GM18499 (cell line): ENCODE data around the gene HNRNPA0.
A peak's percentile ranks its signal among the peaks of the same experiment; 100 is the strongest.
"Not testable (repeated sequence)": the region's sequence is repeated elsewhere in the genome, so short reads cannot be mapped to it uniquely, and the experiment has no call there.

Source experiments
- ATAC-seq: cut with Tn5 transposase; IDR thresholded peaks from one replicate; pipeline ENCODE4 v1.9.1; 2021; ENCODE audit warnings: moderate number of reproducible peaks; ENCODE audit not compliant: insufficient read depth, unreplicated experiment

Gene HNRNPA0

DNA sequence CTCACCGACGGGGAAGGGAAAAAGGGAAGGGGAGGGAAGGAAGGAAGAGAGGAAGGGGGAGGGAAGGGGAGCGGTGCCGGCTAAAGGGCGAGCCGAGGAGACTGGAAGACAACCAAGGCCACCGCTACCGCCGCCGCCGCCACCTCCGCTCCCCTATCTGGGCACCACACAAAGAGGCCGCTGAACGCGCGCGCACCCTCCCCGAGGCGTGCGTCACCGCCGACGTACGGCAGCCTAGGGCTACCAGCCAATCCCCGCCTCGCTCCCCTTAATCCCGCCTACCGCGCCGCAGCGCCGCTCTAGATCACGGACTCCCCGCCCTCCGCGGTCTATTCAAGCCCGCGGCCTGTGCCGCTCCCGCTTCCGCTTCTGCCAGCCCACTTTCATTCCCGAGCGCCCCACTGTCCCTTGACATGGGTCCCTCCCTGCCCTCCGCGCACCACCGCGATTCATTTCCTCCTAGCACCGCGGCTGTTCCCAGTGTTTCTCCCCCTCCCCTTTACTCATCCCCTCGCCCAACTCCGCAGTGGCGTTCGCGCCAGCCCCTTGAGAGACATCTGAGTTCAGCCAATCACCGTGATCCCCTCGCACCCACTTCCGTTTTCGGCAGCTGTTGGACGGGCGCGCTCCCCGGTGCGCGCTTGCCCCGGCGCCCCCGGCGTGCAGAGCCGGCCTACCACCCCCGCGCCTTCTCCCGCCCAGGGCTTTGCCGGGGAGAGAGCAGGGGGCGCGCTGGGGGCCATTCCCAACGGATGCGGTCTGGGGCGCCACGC lies at the start of gene HNRNPA0:
TSS of gene HNRNPA0 (minus strand) at position 176 of the 773 bp plus-strand sequence. CDS start 297 bp downstream, outside the sequence.
- ATAC-seq = peak; percentile 70

DNA sequence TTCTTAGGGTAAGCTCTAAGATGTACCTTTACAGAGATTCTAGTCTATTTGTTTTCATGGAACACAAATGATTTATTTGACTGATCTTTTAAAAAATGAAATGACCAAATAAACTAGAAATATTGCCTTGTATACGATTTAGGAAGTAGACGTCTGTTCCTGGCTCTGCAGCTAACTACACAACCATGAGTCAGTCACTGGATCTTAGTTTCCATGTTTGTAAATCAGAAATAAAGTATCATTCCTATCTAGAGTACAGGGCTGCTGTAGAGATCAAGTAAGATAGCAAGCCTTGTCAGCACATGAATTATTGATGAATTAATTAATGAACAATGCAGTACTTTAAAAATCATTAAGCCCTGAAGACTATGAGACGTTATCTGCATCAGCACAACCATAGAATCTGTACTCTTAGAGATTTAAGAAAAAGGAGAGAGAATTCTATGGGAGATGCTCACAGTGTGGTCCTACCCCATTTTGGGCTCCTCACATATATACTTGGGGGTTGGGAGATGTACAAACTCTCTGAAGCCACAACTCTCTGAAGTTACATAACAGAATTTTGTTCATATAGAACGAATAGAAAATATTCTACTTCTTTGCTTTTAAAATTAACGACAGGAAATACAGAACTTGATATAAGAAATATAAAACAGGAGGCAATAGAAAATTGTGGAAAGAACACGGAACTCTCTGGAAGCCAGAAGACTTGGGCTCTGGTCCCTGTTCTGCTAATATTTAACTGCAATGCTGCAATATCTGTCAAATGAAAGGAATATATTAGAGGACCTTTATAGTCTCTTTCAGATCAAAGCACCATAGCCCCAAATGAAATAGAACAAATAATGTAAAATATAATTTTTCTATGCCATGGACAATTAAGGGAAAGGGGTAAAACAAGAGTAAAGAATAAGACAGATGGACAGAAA lies 48.4 kb upstream of the HNRNPA0 start:
- ATAC-seq = no peak

GRCh38 chr5:137800700-137801411 lies 46.7 kb upstream of the HNRNPA0 start:
- no peak for ATAC-seq

DNA sequence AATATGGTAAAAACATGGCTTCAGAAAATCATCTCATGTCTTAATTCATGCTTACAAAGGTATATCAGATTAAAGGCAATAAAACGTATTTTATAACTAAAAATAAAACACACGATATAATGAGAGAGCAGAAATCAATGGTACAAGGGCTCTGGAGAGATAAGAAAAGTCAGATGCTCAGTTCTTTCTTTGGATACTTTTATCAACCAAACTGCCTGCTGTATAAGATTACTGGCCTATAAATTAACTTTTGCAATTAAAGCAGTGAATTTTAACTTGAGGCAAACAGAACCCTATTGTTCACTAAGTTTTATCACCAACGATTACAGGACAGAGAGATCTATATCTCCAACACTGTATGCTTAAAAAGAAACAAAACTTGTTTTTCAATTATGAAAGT lies 42.1 kb upstream of the HNRNPA0 start:
- no peak for ATAC-seq

- ATAC-seq = no peak
Observed at GRCh38 chr5:137794863-137795262, 40.7 kb upstream of the HNRNPA0 start.

- no peak for ATAC-seq
Observed at GRCh38 chr5:137792303-137792702, 38.1 kb upstream of the HNRNPA0 start.

- no peak for ATAC-seq
Observed at GRCh38 chr5:137791799-137792198, 37.6 kb upstream of the HNRNPA0 start.

GRCh38 chr5:137791387-137791786 lies 37.2 kb upstream of the HNRNPA0 start:
- ATAC-seq = no peak

- ATAC-seq = not testable (repeated sequence)
Observed at GRCh38 chr5:137788560-137788959, 34.4 kb upstream of the HNRNPA0 start.

DNA sequence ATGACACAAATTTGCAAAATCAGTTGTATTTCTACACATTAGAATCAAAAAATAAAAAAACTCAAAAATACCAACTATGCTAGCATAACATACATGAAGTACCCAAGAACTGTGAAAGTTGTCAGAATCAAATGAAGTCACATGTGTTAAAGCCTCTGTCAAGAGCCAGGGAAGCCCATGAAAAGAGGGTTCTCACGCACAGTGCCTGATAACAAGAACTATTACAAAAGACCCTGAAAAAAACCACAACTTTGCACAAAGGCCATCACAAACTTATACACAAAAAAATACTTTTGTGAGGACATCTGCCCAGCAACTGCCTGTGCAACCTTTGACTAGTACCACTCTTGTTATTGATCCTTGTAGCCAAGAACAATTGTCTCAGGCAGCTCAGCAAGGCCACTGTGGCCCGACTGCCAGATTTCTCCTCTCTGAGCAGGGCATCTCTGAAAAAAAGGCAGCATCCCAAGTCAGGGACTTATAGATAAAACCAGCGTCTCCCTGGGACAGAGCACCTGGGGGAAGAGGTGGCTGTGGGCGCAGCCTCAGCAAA lies 28.9 kb upstream of the HNRNPA0 start:
- no peak for ATAC-seq

GRCh38 chr5:137782055-137782454 lies 27.9 kb upstream of the HNRNPA0 start:
- ATAC-seq = no peak

DNA sequence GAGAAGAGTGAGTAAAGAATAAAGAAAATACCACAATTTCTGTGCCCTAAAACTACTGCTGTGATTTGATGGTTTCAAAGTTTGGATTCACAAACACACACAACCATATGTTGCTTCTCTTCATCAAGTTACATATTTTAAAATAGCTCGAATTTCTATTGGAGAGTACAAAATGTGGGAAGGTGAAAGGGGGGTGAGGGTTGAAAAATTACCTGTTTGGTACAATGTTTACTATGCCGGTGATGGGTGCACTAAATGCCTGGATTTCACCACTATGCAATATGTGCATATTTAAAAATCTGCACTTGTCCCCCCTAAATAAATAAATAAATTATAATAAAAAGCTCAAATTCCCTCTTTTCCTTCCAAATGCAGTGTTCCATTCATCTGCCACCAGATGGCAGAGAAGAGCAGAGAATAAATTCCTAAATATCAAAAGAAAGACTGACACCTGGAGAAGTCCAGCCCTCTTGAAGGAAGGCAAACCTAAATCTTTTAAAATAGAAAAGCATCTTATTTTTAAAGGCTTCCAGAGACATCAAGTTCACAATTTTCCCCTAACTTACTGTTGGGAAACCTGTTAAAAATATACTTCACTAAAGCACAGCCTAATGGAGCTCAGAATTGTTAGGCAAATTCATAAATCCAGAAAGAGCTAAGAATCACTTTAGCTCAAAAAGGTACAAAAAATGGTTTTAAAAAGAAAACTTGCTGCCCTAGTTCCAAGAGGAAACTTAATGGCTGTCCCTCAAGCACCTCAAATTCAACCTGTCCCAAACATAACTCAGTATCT lies 24.8 kb upstream of the HNRNPA0 start:
- no peak for ATAC-seq

DNA sequence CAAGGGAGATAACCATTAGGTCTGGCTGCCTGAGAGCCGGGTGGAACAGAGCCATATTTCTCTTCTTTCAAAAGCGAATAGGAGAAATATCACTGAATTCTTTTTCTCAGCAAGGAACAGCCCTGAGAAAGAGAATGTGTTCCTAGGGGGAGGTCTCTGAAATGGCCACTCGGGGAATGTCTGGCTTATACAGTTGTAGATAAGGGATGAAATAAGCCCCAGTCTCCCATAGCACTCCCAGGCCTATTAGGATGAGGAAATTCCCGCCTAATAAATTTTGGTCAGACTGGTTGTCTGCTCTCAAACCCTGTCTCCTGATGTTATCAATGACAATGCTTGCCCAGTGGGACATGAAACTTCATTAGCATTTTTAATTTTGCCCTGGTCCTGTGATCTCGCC lies 13.8 kb upstream of the HNRNPA0 start:
- ATAC-seq = not testable (repeated sequence)

GRCh38 chr5:137761566-137761965 lies 7.4 kb upstream of the HNRNPA0 start:
- no peak for ATAC-seq

DNA sequence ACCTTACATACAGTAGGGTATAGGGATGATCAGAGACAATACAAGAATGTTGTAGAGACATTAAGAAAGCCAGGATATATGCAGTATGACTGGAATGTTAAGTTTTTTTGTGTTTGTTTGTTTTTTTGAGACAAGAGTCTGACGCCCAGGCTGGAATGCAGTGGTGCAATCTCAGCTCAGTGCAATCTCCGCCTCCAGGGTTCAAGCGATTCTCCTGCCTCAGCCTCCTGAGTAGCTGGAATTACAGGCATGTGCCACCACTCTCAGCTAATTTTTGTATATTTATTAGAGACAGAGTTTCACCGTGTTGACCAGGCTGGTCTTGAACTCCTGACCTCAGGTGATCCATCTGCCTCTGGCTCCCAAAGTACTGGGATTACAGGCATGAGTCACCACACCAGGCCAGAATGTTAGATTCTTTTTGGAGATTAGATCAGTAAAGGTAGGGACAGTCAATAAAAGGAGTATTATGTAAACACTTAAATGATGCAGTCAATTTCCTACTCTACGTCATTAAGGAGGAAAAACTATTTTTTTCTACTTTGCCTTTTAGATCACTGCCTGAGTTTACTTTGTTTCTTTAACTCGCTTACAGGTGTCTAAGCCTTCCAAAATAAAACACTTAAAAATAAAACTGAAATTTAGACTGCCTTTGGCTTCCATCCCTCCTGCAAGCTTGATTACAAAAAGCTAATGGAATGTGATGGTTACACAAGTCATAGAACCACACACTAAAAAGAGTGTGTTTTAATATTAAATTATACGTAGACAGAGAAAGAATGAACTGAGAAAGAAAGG lies 6.8 kb upstream of the HNRNPA0 start:
- ATAC-seq = no peak

- no peak for ATAC-seq
Observed at GRCh38 chr5:137760294-137760693, 6.1 kb upstream of the HNRNPA0 start.

- peak; percentile 28 for ATAC-seq
Observed at GRCh38 chr5:137758715-137759306, 4.6 kb upstream of the HNRNPA0 start.

DNA sequence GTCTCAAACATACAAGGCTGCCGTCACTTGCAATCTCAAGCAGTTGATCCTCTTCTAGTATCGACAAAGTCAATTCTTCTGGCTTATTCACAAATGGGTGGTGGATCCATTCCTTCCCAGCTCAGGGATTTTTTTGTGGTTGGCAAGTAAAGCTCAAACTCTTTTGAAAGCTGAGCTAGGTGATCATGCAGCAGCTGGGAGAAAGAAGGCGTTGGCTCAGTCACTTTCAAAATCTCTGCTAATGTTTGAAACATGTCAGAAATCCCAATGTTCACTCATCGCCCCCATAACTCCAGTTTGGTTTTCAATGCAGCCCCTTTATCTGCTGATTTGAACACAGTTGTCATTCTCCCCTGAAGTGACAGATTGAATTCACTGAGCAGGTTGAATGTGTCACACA lies 4.0 kb upstream of the HNRNPA0 start:
- ATAC-seq = no peak
